H1 (cell line): ENCODE measurements around the gene CDC42SE1. TPM values are rescaled to one million over a fixed set of nuclear protein-coding genes. Genes with fewer than 3 reads are reported as not detected.

Experiments
- FOSL1 ChIP-seq: IDR thresholded peaks from 2 replicates; pipeline ENCODE4 v1.6.1; 2011; ENCODE audit warnings: mild to moderate bottlenecking, low read depth, low read length, moderate library complexity; ENCODE audit not compliant: insufficient read depth
- TCF12 ChIP-seq: IDR thresholded peaks from 2 replicates; pipeline ENCODE4 v1.6.1; 2011; ENCODE audit warnings: low read depth, mild to moderate bottlenecking, low read length
- polyA plus RNA-seq, 7 experiments: library from polyadenylated mRNA; depleted of rRNA in 3 of 7; stranded (reverse) in 5 of 7; unstranded in 2 of 7; fragments of >200 nt in 5 of 7; fragments of 200-250 nt in 2 of 7; gene quantifications; 1 replicate in 5 of 7; 2 replicates in 1 of 7; 4 replicates in 1 of 7; pipeline versions ENCODE4 v1.2.1 to v1.2.3, GENCODE V29; 2011 to 2013; ENCODE audit warnings: missing spikeins in 2 of 7, mixed read lengths in 2 of 7
- total RNA-seq: library from RNA; stranded (reverse); fragmentation: NEBNext Ultra II Directional; extraction: Animal tissue kit (Norgen Biotek cat#: 25700); gene quantifications from 2 replicates; pipeline ENCODE4 v1.2.1, GENCODE V29; 2021

CDC42SE1 gene
- total and polyA plus RNA-seq, 2 of the 8 experiments (the other 6 are each of a cell fraction or from before 2014, with no cell fraction given), result 30.5 to 74.1 TPM

DNA sequence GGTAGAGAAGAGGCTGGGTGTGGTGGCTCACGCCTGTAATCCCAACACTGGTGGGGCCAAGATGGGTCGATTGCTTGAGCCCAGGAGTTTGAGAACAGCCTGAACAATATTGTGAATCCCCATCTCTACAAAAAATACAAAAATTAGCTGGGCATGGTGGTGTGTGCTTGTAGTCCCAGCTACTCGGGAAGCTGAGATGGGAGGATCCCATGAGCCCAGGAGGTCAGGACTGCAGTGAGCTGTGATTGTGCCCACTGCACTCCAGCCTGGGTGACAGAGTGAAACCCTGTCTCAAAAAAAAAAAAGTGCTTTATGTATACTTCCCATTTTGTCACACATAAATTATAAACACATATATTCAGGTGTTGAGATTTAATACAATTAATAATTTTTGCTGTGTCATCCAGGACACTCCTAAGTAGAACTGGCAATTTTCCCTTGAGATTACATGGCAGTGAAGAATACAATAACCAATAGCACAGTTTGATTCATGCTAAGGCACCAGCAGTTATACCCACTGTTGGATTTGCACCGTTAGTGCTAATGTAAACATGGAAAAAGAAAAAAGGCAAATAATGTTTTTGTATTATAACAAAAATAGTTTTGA lies 26.6 kb upstream of the CDC42SE1 start (continued):
- TF ChIP-seq FOSL1 (no peak), TCF12 (no peak)
